MM.1S (cell line): ENCODE data around the gene BCCIP.

Experiments used
- CTCF ChIP-seq: fragments of 300-600 bp; sonication (generic); IDR thresholded peaks from 2 replicates; pipeline ENCODE4 v1.5.1; 2016; ENCODE audit warnings: antibody characterized with exemption, low read length, mixed read lengths
- EZH2phosphoT487 ChIP-seq: fragments of 300-600 bp; sonication (generic); IDR thresholded peaks from 2 replicates; pipeline ENCODE4 v1.6.1; 2018; ENCODE audit warnings: antibody characterized with exemption, low read length

- TF ChIP-seq CTCF (no peak), EZH2phosphoT487 (no peak)
Observed at GRCh38 chr10:125801574-125801973, 21.8 kb upstream of the BCCIP start.
